ENCODE results near the gene CEPT1. TPM values are rescaled to one million over a fixed set of nuclear protein-coding genes. Genes with fewer than 3 reads are reported as not detected.

CEPT1 gene
- total and polyA plus RNA-seq, 2 donors (not counting 3 experiments of a cell fraction or from before 2014, with no cell fraction given), result 13.6 to 29.1 TPM

GRCh38 chr1:111195002-111195684 is 55.1 kb downstream of the CEPT1 start:
- H2AFZ ChIP-seq (ENCODE audit: low read depth, low read length), result no peak overlapping the region
- TF ChIP-seq MAX (IDR thresholded peaks at IDR 0.05; ENCODE audit: insufficient read depth, insufficient read length) (no peak), FOS (IDR thresholded peaks at IDR 0.05; ENCODE audit: borderline replicate concordance, insufficient read depth, low read length) (no peak), MYC (IDR thresholded peaks at IDR 0.05; ENCODE audit: low read depth, low read length) (no peak), GATA2 (IDR thresholded peaks at IDR 0.05; ENCODE audit: insufficient read depth, insufficient read length, low read depth, low read length) (no peak), CTCF (IDR thresholded peaks at IDR 0.05; ENCODE audit: extremely low read depth in 1 of 2, insufficient read depth in 1 of 2, low read depth in 1 of 2, low read length in 2 of 2) (no peak), JUN (IDR thresholded peaks at IDR 0.05; ENCODE audit: borderline replicate concordance, insufficient read depth, insufficient read length, low read depth) (no peak), POLR2A (IDR thresholded peaks at IDR 0.05; ENCODE audit: low read depth, low read length) (no peak), EZH2 (IDR thresholded peaks at IDR 0.05; ENCODE audit: borderline replicate concordance, low read depth, low read length, severe bottlenecking) (no peak), POLR2AphosphoS5 (IDR thresholded peaks at IDR 0.05; ENCODE audit: insufficient read depth, low read depth, low read length) (no peak)
- H3K79me2 ChIP-seq (ENCODE audit: control insufficient read depth, insufficient read depth, low read length), result no peaks in the 10 kb centered on the region
- no peak overlapping the region for H3K4me3 ChIP-seq (replicated peaks in 1 of 3; ENCODE audit: insufficient read depth in 1 of 3, low read depth in 1 of 3, low read length in 3 of 3)
- CTCF ChIA-PET, result no interaction called here
- H3K9me1 ChIP-seq (replicated peaks; ENCODE audit: control insufficient read depth, extremely low read depth, insufficient read depth, low read length), result no peaks in the 10 kb centered on the region
- BruUV-seq (replicated peaks), result no TSS peak
- FAIRE-seq (no peak), DNase-seq (ENCODE audit: low read depth, low spot score) (no peak)
- no peak overlapping the region for H3K27ac ChIP-seq (ENCODE audit: insufficient read depth, low read depth, low read length)
- H4K20me1 ChIP-seq (replicated peaks; ENCODE audit: control insufficient read depth, extremely low read depth, insufficient read depth, low read length), result no peaks in the 10 kb centered on the region
- no peaks in the 10 kb centered on the region for H3K9me3 ChIP-seq (replicated peaks; ENCODE audit: control insufficient read depth, insufficient read depth, low read length)
- H3K9ac ChIP-seq (replicated peaks; ENCODE audit: extremely low read depth, insufficient read depth, low read length), result no peak overlapping the region
- peaks cover 5 to 6% of the 10 kb centered on the region in 2 experiments for H3K27me3 ChIP-seq (ENCODE audit: control insufficient read depth in 2 of 2, insufficient read depth in 2 of 2, low read length in 2 of 2)
- dilution Hi-C loops (cut with MboI; ENCODE audit: extremely low pct_ligation_motif_present, low sequenced_read_pairs), result no loop called here
- H3K4me1 ChIP-seq (ENCODE audit: control insufficient read depth, extremely low read depth, insufficient read depth, low read length), result no peaks in the 10 kb centered on the region
- intact Hi-C loops (cut with micrococcal nuclease), result no loop called here
- no peaks in the 10 kb centered on the region for H3K36me3 ChIP-seq (ENCODE audit: control insufficient read depth in 2 of 2, extremely low read depth in 1 of 2, insufficient read depth in 2 of 2, low read length in 2 of 2)
- no peak overlapping the region for H3K4me2 ChIP-seq (ENCODE audit: insufficient read depth, low read length)
- POLR2A ChIA-PET, result no interaction called here

Data from endothelial cell of umbilical vein (primary cell).